Ovary (tissue), 9 donors: ENCODE data around the gene CFAP97D2. TPM values are rescaled to one million over a fixed set of nuclear protein-coding genes. Genes with fewer than 3 reads are reported as not detected.
"Not testable (repeated sequence)": the region's sequence is repeated elsewhere in the genome, so short reads cannot be mapped to it uniquely, and the experiment has no call there.

Source experiments
- DNase-seq, 5 donors: peaks; one replicate each; pipeline ENCODE4 v3.0.0-alpha.2; 2019 to 2020
- H3K27ac ChIP-seq, 2 donors: fragments of 200-600 bp; one replicate each; pipeline versions ENCODE4 v1.5.1 to v1.8.0; 2019 to 2022
- H3K27me3 ChIP-seq: fragments of 200-600 bp; one replicate; pipeline ENCODE4 v1.8.0; 2022
- H3K36me3 ChIP-seq: fragments of 200-600 bp; sonication (generic); one replicate; pipeline ENCODE4 v1.5.1; 2019
- H3K4me1 ChIP-seq: one replicate; pipeline ENCODE4 v1.8.1; 2013; ENCODE audit warnings: mild to moderate bottlenecking, moderate library complexity; ENCODE audit not compliant: insufficient read depth
- H3K4me3 ChIP-seq: fragments of 200-600 bp; sonication (generic); one replicate; pipeline ENCODE4 v1.5.1; 2017
- H3K9me3 ChIP-seq, 2 donors: fragments of 200-600 bp in 1 of 2; sonication (generic) in 1 of 2; one replicate each; pipeline versions ENCODE4 v1.5.1 to v1.8.1; 2013 to 2019; ENCODE audit warnings: mild to moderate bottlenecking in 1 of 2, moderate library complexity in 1 of 2
- EP300 ChIP-seq: sonication (generic); formaldehyde crosslinking; IDR thresholded peaks from one replicate; pipeline ENCODE4 v1.6.1; 2017; ENCODE audit warnings: antibody characterized with exemption
- POLR2A ChIP-seq: fragments of 450-650 bp; IDR thresholded peaks from one replicate; pipeline ENCODE4 v1.6.1; 2017; ENCODE audit warnings: antibody characterized with exemption, mild to moderate bottlenecking, moderate library complexity
- WGBS, 3 donors: extraction: QIAGEN DNeasy Blood & Tissue Kit in 1 of 3; methylation state at CpG; one replicate each; pipeline versions ENCODE4 v1.1.5 to v1.1.7; 2013 to 2017; 5-methylcytosine and 5-hydroxymethylcytosine counted together
- intact Hi-C, 4 donors: fragments of 100-400 bp; cut with DNase I; formaldehyde crosslinking; loops; one replicate each; pipeline versions ENCODE4 v1.11.0 to v1.15.1; 2022 to 2023
- polyA plus RNA-seq, 2 donors: library from polyadenylated mRNA; stranded (reverse); fragments of 200-250 nt in 1 of 2; fragments of 350-450 nt in 1 of 2; fragmentation: Illumina TruSeq in 1 of 2; extraction: RNeasy Lipid Tissue Mini Kit (QIAGEN cat#74804) in 1 of 2; gene quantifications; one replicate each; pipeline ENCODE4 v1.2.3, GENCODE V29; 2013 to 2014
- total RNA-seq, 7 donors: library from RNA; depleted of rRNA in 2 of 7; stranded (reverse); fragments of >200 nt in 2 of 7; fragmentation: NEBNext Ultra II Directional in 3 of 7; extraction: Animal tissue kit (Norgen Biotek cat#: 25700) in 3 of 7; gene quantifications; one replicate each; pipeline versions ENCODE4 v1.1.0 to v1.2.4, GENCODE V29; 2016 to 2023
- TF ChIP-seq, protein P1 (sequence below), 3 donors: fragments of 450-650 bp in 2 of 3; fragments of 200-600 bp in 1 of 3; IDR thresholded peaks; one replicate each; pipeline versions ENCODE4 v1.5.1 to v1.8.0; 2016 to 2022; ENCODE audit warnings: antibody characterized with exemption in 3 of 3, mild to moderate bottlenecking in 1 of 3
- donor health status: DM: no; HTN: no; CAD: no; lungs with moderate emphysema.
- donor health status: DM: no; HTN: no; CAD: no.
- donor health status: Bipolar disorder and iron deficiency.
- donor health status: DM: yes; HTN: yes; CAD: no.
- donor health status: DM: no; HTN: no; CAD: no.
- donor health status: DM: yes; HTN: yes; CAD: no.

CFAP97D2 gene
- total and polyA plus RNA-seq, 9 donors = 0.28 to 5.2 (median 3.1) TPM; not detected in 6

DNA sequence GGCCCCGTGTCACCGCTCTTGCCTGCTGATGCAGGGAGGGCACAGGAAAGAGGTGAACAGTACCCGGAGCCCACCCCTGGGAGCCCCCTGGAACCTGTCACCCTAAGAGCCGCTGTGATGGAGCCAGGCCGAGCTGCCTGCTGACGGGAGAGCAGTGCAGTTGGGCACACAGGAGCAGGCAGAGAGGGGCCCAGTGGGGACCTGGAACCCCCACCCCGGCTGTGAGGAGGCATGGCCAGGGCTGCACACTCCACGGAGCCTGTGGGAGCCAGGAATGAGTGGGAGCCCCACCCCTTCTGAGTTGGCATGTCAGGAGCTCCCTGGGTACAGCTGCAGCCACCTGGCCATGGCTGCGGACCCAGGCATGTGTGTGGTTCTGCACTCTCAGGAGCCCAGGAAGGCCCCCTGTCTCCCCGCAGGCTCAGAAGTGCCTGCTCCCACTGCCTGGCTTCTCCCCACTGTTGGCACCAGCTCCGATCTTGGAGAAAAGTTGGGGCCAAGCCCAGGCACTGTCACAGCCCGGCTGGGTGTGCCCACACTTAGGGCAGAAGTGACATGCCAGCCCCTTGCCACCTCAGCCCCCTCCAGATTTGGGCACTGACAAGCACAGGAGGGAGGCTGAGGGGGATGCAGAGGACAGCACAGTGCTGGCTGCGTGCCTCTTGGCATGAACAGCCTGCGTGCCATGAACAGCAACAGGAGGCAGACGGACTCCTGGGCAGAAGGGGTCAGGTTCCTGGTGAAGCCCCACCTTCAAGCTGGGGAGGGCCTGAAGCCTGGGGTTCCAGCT is 6.3 kb downstream of the CFAP97D2 start:
- H3K27ac ChIP-seq = no peak overlapping the region
- peaks cover 0 to 5% of the 10 kb centered on the region in 2 donors for H3K9me3 ChIP-seq
- intact Hi-C loops = no loop called here
- no peak overlapping the region for H3K4me3 ChIP-seq
- no peaks in the 10 kb centered on the region for H3K36me3 ChIP-seq
- no peaks in the 10 kb centered on the region for H3K4me1 ChIP-seq
- DNase-seq = no peak
- 86 to 87% (median 87%) methylated on average over 15 of the region's 15 CpGs for WGBS, 3 donors
- TF ChIP-seq, protein P1, sequence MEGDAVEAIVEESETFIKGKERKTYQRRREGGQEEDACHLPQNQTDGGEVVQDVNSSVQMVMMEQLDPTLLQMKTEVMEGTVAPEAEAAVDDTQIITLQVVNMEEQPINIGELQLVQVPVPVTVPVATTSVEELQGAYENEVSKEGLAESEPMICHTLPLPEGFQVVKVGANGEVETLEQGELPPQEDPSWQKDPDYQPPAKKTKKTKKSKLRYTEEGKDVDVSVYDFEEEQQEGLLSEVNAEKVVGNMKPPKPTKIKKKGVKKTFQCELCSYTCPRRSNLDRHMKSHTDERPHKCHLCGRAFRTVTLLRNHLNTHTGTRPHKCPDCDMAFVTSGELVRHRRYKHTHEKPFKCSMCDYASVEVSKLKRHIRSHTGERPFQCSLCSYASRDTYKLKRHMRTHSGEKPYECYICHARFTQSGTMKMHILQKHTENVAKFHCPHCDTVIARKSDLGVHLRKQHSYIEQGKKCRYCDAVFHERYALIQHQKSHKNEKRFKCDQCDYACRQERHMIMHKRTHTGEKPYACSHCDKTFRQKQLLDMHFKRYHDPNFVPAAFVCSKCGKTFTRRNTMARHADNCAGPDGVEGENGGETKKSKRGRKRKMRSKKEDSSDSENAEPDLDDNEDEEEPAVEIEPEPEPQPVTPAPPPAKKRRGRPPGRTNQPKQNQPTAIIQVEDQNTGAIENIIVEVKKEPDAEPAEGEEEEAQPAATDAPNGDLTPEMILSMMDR (IDR thresholded peaks at IDR 0.05) = no peak
- no peak for TF ChIP-seq EP300
- no peak for TF ChIP-seq POLR2A
- no peaks in the 10 kb centered on the region for H3K27me3 ChIP-seq

- no peaks in the 10 kb centered on the region for H3K4me1 ChIP-seq
- H3K27ac ChIP-seq = no peak overlapping the region
- no peaks in the 10 kb centered on the region for H3K36me3 ChIP-seq
- TF ChIP-seq POLR2A (no peak), EP300 (no peak)
- TF ChIP-seq, protein P1 (IDR thresholded peaks at IDR 0.05) = no peak
- H3K4me3 ChIP-seq = no peak overlapping the region
- WGBS, 3 donors = 73 to 84% (median 78%) methylated on average over 5 of the region's 5 CpGs
- intact Hi-C loops = no loop called here
- no peaks in the 10 kb centered on the region for H3K9me3 ChIP-seq
- no peak for DNase-seq
- no peaks in the 10 kb centered on the region for H3K27me3 ChIP-seq
Observed at GRCh38 chr13:114194853-114195252, 15.8 kb downstream of the CFAP97D2 start.

DNA sequence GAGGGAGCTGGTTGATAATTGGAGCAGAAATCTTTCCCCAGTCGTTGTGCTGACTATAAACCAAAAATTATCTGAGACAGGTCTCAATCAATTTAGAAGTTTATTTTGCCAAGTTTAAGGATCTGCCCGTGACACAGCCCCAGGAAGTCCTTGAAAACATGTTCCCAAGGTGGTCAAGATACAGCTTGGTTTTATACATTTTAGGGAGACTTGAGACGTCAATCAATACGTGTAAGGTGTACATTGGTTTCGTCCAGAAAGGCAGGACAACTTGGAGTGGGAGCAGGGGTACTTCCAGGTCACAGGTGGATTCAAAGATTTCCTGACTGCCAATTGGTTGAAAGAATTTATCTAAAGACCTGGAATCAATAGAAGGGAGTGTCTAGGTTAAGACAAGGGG is 17.6 kb downstream of the CFAP97D2 start:
- Histone ChIP-seq H3K36me3 (no peaks in the 10 kb centered on the region), H3K27ac (no peak overlapping the region), H3K27me3 (no peaks in the 10 kb centered on the region), H3K4me3 (no peak overlapping the region), H3K9me3 (no peaks in the 10 kb centered on the region), H3K4me1 (peaks cover 2% of the 10 kb centered on the region)
- no peak for DNase-seq
- WGBS, 3 donors = 47 to 63% (median 49%) methylated on average over 5 of the region's 5 CpGs
- intact Hi-C loops = no loop called here
- TF ChIP-seq, protein P1 (IDR thresholded peaks at IDR 0.05) = no peak
- TF ChIP-seq EP300 (no peak), POLR2A (no peak)

DNA sequence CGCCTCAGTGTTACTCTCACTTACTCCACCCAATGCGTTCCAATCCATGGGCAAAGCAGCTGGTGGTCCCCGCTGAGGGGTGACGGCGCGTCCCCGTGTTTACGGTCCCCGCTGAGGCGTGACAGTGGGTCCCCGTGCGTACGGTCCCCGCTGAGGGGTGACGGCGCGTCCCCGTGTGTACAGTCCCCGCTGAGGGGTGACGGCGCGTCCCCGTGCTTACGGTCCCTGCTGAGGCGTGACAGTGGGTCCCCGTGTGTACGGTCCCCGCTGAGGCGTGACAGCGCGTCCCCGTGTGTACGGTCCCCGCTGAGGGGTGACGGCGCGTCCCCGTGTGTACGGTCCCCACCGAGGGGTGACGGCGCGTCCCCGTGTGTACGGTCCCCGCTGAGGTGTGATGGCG is 19.5 kb downstream of the CFAP97D2 start:
- no peak for TF ChIP-seq EP300
- TF ChIP-seq, protein P1 (IDR thresholded peaks at IDR 0.05) = no peak
- no peak for TF ChIP-seq POLR2A
- H3K27ac ChIP-seq = no peak overlapping the region
- intact Hi-C loops = no loop called here
- H3K4me3 ChIP-seq = no peak overlapping the region
- H3K4me1 ChIP-seq = peaks cover 2% of the 10 kb centered on the region
- no peaks in the 10 kb centered on the region for H3K36me3 ChIP-seq
- WGBS, 3 donors = 85 to 91% (median 87%) methylated on average over 15 to 47 of the region's 47 CpGs
- no peaks in the 10 kb centered on the region for H3K27me3 ChIP-seq
- no peaks in the 10 kb centered on the region for H3K9me3 ChIP-seq
- DNase-seq = no peak

DNA sequence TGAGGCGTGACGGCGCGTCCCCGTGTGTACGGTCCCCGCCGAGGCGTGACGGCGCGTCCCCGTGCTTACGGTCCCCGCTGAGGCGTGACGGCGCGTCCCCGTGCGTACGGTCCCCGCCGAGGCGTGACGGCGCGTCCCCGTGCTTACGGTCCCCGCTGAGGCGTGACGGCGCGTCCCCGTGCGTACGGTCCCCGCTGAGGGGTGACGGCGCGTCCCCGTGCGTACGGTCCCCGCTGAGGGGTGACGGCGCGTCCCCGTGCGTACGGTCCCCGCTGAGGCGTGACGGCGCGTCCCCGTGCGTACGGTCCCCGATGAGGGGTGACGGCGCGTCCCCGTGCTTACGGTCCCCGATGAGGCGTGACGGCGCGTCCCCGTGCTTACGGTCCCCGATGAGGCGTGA is 20.5 kb downstream of the CFAP97D2 start:
- H3K9me3 ChIP-seq, H3K4me1 ChIP-seq, DNase-seq, H3K4me3 ChIP-seq, H3K36me3 ChIP-seq, H3K27ac ChIP-seq, intact Hi-C loops, H3K27me3 ChIP-seq: not testable (repeated sequence)
- WGBS, 3 donors = 12 to 17% methylated on average over 33 to 60 of the region's 75 CpGs; no CpG with 5 or more reads in 1 of the 3 donors
